Measurements from ENCODE around the gene CHD9NB. TPM values are rescaled to one million over a fixed set of nuclear protein-coding genes. Genes with fewer than 3 reads are reported as not detected.

Gene CHD9NB
- total and polyA plus RNA-seq, 10 of the 15 experiments (the other 5 are each of a cell fraction or from before 2014, with no cell fraction given): 0.14 to 1.6 (median 0.73) TPM

GRCh38 chr16:53098526-53099317 lies 46.0 kb upstream of the CHD9NB start (continued):
- no peak for TF ChIP-seq CUX1 (IDR thresholded peaks at IDR 0.05; ENCODE audit: insufficient replicate concordance, low read depth, low read length)
- TF ChIP-seq BACH1 (IDR thresholded peaks at IDR 0.05; ENCODE audit: borderline replicate concordance): 0 out of 2 replicates have a peak, but pooled peaks have one; percentile 7
- TF ChIP-seq HDGF (IDR thresholded peaks at IDR 0.05): no peak
- TF ChIP-seq JUNB (IDR thresholded peaks at IDR 0.05): peak; percentile 45
- TF ChIP-seq LARP7 (IDR thresholded peaks at IDR 0.05): peak; percentile 30; the same call in 1 of the 2 replicates
- TF ChIP-seq ZBTB33 (IDR thresholded peaks at IDR 0.05): no peak
- TF ChIP-seq POU2F2 (IDR thresholded peaks at IDR 0.05; ENCODE audit: borderline replicate concordance, low read depth, low read length): peak; percentile 86; the same call in 2 of the 3 replicates
- TF ChIP-seq GABPA (IDR thresholded peaks at IDR 0.05; ENCODE audit: low read depth): no peak
- no peak for TF ChIP-seq PKNOX1 (IDR thresholded peaks at IDR 0.05)
- 0 out of 2 replicates have a peak, but pooled peaks have one; percentile 25 for TF ChIP-seq RBBP5 (conservative IDR thresholded peaks at IDR 0.05)
- no peak for TF ChIP-seq E4F1 (IDR thresholded peaks at IDR 0.05; ENCODE audit: borderline replicate concordance, partially characterized antibody)
- TF ChIP-seq NFYA (IDR thresholded peaks at IDR 0.05; ENCODE audit: borderline replicate concordance, low read depth, low read length): no peak
- TF ChIP-seq RCOR1 (conservative IDR thresholded peaks at IDR 0.05; ENCODE audit: low read depth, low read length): no peak
- TF ChIP-seq ASH2L (IDR thresholded peaks at IDR 0.05; ENCODE audit: borderline replicate concordance, low read depth): peak; percentile 84; the same call in 1 of the 2 replicates
- TF ChIP-seq BMI1 (IDR thresholded peaks at IDR 0.05; ENCODE audit: borderline replicate concordance): peak; percentile 50; the same call in 1 of the 2 replicates
- TF ChIP-seq RAD51 (IDR thresholded peaks at IDR 0.05): no peak
- no peak for TF ChIP-seq IRF3 (IDR thresholded peaks at IDR 0.05)
- no peak for TF ChIP-seq RB1 (IDR thresholded peaks at IDR 0.05; ENCODE audit: borderline replicate concordance)

Measured in GM12878 (cell line).